ENCODE data around the gene OPN4.
A peak's percentile ranks its signal among the peaks of the same experiment; 100 is the strongest.

OPN4 gene

GRCh38 chr10:86681047-86681446 is 26.7 kb downstream of the OPN4 start:
- no peak for DNase-seq (ENCODE audit: low spot score)

GRCh38 chr10:86681722-86682386 is 27.5 kb downstream of the OPN4 start:
- no peak for DNase-seq (ENCODE audit: low spot score)

GRCh38 chr10:86682675-86683074 is 28.3 kb downstream of the OPN4 start:
- no peak for DNase-seq (ENCODE audit: low spot score)

DNA sequence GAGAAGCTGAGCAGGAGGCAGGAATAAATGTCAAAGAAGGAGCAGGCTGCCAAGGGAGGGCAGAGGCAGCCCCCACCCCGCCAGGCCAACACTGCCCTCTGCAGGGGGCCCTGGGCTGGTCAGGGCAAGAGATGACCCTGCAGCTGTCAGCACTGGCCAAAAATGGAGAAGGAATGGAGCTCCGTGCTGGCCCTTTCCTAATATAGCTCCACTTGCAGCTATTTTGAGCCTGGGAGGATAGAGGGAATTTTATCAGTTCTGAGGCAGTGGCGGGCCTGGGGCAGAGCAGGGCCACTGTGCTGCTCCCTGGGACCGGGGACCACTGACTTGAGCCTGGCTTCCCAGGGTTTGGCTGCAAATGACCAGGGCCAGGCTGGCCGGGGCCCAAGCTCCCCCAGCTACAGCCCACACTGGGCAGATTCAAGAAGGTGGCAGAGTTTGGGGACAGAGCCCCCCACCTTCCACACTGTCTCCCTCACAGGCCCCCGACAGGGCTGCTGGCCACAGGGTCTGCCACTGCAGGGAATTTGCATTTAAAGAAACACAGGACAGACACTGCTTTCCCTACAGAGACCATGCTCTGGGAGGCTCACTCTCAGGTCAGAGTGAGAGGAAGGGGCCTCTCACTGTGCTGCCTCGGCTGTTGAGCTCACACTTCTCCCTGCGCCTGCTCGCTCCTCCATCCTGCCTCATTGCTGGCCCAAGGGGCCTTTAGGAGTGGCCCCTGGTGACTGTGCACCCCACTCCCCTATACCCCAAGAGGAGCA is 30.2 kb downstream of the OPN4 start:
- peak; percentile 79 for DNase-seq (ENCODE audit: low spot score)

GRCh38 chr10:86685416-86685815 is 31.1 kb downstream of the OPN4 start:
- DNase-seq (ENCODE audit: low spot score), result no peak

DNA sequence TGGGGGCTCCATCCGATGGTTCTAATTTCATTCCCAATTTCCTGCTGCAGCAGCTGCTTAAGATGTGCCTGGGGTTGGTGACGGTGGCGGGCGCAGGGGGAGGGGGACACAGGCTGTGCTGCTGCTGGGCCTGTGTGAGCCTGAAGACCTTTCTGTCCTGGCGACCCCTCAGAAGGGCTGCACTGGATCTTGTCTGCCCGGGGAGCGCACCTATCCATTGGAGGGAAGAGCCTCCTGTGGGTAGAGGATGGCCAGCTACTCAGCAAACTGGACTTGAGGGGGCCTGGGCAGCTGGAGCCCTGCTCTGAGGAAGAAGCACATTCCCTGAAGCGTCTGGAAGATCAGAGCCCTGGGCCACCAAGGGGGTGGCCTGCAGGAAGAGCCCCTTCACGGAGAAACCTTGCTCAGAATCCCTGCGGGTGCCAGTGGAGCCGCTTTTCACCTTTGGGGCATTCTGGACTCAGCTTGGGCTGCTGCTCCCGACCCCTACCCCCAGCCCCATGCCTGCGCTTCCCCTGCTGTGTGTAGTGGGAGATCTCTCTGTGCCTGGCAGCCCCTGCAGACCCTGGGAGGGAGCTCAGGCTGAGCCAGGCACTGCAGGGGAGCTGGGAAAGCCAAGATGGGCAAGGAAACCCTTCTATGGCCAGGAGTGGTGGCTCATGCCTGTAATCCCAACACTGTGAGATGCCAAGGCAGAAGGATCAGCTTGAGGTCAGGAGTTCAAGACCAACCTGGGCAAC is 31.7 kb downstream of the OPN4 start:
- no peak for DNase-seq (ENCODE audit: low spot score)

DNA sequence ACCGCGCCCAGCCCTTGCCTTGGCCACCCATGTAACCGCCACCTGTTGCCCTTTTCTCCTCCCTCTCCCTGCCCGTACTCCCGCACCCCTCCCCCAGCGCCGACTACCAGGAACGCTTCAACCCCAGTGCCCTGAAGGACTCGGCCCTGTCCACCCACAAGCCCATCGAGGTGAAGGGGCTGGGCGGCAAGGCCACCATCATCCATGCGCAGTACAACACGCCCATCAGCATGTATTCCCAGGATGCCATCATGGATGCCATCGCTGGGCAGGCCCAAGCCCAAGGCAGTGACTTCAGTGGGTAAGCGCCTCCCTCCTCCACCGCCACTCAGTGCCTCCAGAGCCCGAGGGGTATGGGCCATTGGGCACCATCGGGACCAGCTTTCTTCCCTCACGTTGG is 32.6 kb downstream of the OPN4 start:
- no peak for DNase-seq (ENCODE audit: low spot score)

GRCh38 chr10:86687750-86688149 is 33.4 kb downstream of the OPN4 start:
- DNase-seq (ENCODE audit: low spot score), result peak; percentile 82

- DNase-seq (ENCODE audit: low spot score), result peak; percentile 88
Observed at GRCh38 chr10:86688398-86688921, 34.1 kb downstream of the OPN4 start.

GRCh38 chr10:86689146-86689545 is 34.8 kb downstream of the OPN4 start:
- no peak for DNase-seq (ENCODE audit: low spot score)

DNA sequence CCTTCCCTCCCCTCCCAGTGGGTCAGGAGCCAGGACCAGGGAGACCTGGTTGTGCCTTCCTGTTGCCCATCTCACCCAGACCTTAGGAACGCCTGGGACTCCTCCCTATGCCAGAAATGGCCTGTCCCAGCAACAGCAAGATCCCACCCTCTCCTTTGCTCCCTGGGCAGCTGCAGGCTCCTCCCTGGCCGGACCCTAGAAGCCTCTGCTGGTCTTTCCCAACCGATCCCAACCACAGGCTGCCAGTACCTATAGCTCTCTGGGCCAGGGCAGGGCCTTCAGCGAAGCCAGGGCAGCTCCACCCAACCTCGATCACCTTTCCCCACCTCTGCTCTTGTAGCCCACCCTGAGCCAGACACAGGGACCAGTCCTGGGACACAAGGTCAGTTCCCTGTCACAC is 35.9 kb downstream of the OPN4 start:
- DNase-seq (ENCODE audit: low spot score), result no peak

DNA sequence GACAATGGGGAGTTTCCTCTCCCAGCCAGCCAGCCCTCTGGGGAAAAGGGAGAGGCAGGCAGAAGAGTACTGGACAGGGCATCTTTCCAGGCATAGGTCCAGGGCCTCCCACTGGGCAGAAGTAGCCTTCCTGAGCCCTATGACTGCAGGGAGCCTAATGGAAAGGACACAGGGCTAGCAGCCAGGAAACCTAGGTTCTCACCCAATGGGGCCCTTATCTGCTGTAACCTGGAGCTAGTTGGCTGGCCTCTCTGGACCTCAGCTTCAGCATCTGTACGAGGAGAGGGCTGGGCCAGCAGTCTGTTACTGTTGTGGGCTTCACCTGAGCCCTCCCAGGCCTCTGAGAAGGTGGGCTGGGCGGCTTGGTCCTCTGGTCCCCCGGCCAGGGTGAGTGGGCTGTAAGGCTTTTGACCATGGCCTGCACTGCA is 36.3 kb downstream of the OPN4 start:
- no peak for DNase-seq (ENCODE audit: low spot score)

- no peak for DNase-seq (ENCODE audit: low spot score)
Observed at GRCh38 chr10:86691333-86692022, 37.1 kb downstream of the OPN4 start.

GRCh38 chr10:86692023-86692514 is 37.7 kb downstream of the OPN4 start:
- no peak for DNase-seq (ENCODE audit: low spot score)

DNA sequence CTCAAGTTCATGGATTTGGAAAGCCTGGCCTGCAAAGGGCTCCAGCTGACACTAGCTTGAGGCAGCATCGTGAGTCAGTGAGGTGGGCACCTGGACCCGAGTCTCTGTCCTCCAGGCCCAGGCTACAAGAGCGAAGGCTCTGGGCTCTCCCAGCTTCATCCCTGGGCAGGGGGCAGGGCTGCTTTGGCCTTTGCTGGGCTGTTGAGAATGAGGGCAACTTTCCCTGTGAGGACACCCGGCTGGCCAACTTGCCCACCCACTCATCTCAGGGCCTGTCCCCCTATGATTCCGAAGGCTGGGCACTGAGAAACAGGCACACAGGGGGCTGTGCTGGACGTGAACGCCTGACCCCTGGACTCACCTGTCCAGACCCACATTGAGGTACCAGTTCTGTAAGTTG is 38.3 kb downstream of the OPN4 start:
- DNase-seq (ENCODE audit: low spot score), result no peak

DNA sequence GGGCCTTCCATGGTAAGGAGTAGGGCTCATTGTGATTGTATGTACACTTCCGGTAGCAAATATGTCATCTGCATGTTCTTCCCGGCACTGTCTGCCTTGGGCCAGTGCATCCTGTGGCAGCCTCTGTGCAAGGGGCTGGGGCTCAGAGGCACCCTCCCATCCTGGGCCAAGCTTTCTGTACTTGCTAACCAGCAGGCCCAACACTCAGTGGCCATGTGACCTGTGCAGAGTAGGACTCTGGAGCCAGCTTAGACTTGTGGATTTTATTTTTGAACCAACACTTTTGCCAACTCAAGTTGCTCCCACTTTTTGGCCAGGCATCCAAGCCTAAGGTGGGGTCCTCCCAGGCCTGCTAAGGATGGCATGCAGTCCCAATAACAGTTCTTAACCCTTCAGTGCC is 38.9 kb downstream of the OPN4 start:
- DNase-seq (ENCODE audit: low spot score), result no peak

GRCh38 chr10:86693721-86694369 is 39.5 kb downstream of the OPN4 start:
- DNase-seq (ENCODE audit: low spot score), result peak; percentile 88

- DNase-seq (ENCODE audit: low spot score), result no peak
Observed at GRCh38 chr10:86698207-86698940, 44.0 kb downstream of the OPN4 start.

- no peak for DNase-seq (ENCODE audit: low spot score)
Observed at GRCh38 chr10:86699125-86699524, 44.8 kb downstream of the OPN4 start.

GRCh38 chr10:86699541-86699940 is 45.2 kb downstream of the OPN4 start:
- no peak for DNase-seq (ENCODE audit: low spot score)
